Sigmoid colon (tissue), 7 donors: ENCODE data around the gene ADAMTSL1. TPM values are rescaled to one million over a fixed set of nuclear protein-coding genes. Genes with fewer than 3 reads are reported as not detected.

Source experiments
- DNase-seq: peaks from one replicate; pipeline ENCODE4 v3.0.0-alpha.2; 2019
- H3K27ac ChIP-seq, 4 donors: fragments of 200-600 bp; sonication (generic); one replicate each; pipeline ENCODE4 v1.5.1; 2016 to 2019; ENCODE audit warnings: mild to moderate bottlenecking in 1 of 4
- H3K27me3 ChIP-seq, 3 donors: fragments of 200-600 bp; sonication (generic); one replicate each; pipeline ENCODE4 v1.5.1; 2019; ENCODE audit warnings: mild to moderate bottlenecking in 1 of 3
- H3K36me3 ChIP-seq, 4 donors: fragments of 200-600 bp; sonication (generic); one replicate each; pipeline ENCODE4 v1.5.1; 2016 to 2019
- H3K4me1 ChIP-seq, 4 donors: fragments of 200-600 bp; sonication (generic); one replicate each; pipeline ENCODE4 v1.5.1; 2017 to 2019
- H3K4me3 ChIP-seq, 4 donors: fragments of 200-600 bp; sonication (generic); one replicate each; pipeline ENCODE4 v1.5.1; 2017 to 2019; ENCODE audit warnings: mild to moderate bottlenecking in 2 of 4, moderate library complexity in 1 of 4
- H3K9me3 ChIP-seq, 4 donors: fragments of 200-600 bp in 3 of 4; sonication (generic) in 3 of 4; one replicate each; pipeline versions ENCODE4 v1.5.1 to v1.6.1; 2013 to 2019
- EP300 ChIP-seq, 4 donors: sonication (generic); formaldehyde crosslinking; IDR thresholded peaks; one replicate each; pipeline ENCODE4 v1.6.1; 2017; ENCODE audit warnings: antibody characterized with exemption in 4 of 4
- POLR2A ChIP-seq, 2 donors: fragments of 450-650 bp; IDR thresholded peaks; one replicate each; pipeline ENCODE4 v1.6.1; 2016; ENCODE audit warnings: antibody characterized with exemption in 2 of 2, mild to moderate bottlenecking in 2 of 2, moderate library complexity in 2 of 2
- POLR2AphosphoS5 ChIP-seq, 4 donors: sonication (generic); formaldehyde crosslinking; IDR thresholded peaks; one replicate each; pipeline ENCODE4 v1.6.1; 2017; ENCODE audit warnings: antibody characterized with exemption in 4 of 4
- WGBS, 2 donors: extraction: QIAGEN DNeasy Blood & Tissue Kit; methylation state at CpG; one replicate each; pipeline ENCODE4 v1.1.7; 2013; 5-methylcytosine and 5-hydroxymethylcytosine counted together
- intact Hi-C: fragments of 100-400 bp; cut with DNase I; formaldehyde crosslinking; loops from one replicate; pipeline ENCODE4 v1.15.1; 2023
- polyA plus RNA-seq, 3 donors: library from polyadenylated mRNA; stranded (reverse); fragments of 200-250 nt; gene quantifications; one replicate each; pipeline ENCODE4 v1.2.3, GENCODE V29; 2013
- total RNA-seq, 4 donors: library from RNA; depleted of rRNA; stranded (reverse); fragments of >200 nt; gene quantifications; one replicate each; pipeline ENCODE4 v1.1.0, GENCODE V29; 2016
- TF ChIP-seq, protein P1 (sequence below), 4 experiments: fragments of 450-650 bp in 3 of 4; fragments of 200-600 bp in 1 of 4; IDR thresholded peaks; one replicate each; pipeline ENCODE4 v1.5.1; 2016 to 2019; ENCODE audit warnings: antibody characterized with exemption in 4 of 4, mild to moderate bottlenecking in 3 of 4, moderate library complexity in 2 of 4
- donor health status: healthy with polysubstance abuse.
- donor health status: Bipolar disorder and iron deficiency.
- donor health status: healthy.

The ADAMTSL1 gene
- total and polyA plus RNA-seq, 7 donors = 1.4 to 13.6 (median 6.5) TPM

DNA sequence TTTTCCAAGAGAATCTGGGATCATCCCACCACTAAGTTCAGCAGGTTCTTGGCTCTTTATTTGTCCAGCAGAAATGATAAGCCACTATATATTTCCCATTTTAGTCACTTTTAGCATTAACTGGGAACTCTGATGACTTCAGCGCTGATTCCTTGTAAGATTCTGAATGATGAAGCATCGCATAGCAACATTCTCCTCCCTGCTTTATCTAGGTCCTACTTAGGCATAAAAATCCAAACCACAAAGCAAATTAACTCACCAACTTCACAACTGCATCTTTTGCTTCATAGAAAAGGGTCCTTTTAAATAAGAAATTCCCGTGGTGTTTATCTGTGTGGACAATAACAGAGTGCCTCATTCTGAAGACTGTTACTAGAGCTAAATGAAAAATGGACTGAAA, 355.1 kb downstream of the ADAMTSL1 start:
- intact Hi-C loops = no loop called here
- TF ChIP-seq POLR2A (IDR thresholded peaks at IDR 0.05) (no peak), EP300 (IDR thresholded peaks at IDR 0.05) (no peak), POLR2AphosphoS5 (IDR thresholded peaks at IDR 0.05) (no peak)
- TF ChIP-seq, protein P1, sequence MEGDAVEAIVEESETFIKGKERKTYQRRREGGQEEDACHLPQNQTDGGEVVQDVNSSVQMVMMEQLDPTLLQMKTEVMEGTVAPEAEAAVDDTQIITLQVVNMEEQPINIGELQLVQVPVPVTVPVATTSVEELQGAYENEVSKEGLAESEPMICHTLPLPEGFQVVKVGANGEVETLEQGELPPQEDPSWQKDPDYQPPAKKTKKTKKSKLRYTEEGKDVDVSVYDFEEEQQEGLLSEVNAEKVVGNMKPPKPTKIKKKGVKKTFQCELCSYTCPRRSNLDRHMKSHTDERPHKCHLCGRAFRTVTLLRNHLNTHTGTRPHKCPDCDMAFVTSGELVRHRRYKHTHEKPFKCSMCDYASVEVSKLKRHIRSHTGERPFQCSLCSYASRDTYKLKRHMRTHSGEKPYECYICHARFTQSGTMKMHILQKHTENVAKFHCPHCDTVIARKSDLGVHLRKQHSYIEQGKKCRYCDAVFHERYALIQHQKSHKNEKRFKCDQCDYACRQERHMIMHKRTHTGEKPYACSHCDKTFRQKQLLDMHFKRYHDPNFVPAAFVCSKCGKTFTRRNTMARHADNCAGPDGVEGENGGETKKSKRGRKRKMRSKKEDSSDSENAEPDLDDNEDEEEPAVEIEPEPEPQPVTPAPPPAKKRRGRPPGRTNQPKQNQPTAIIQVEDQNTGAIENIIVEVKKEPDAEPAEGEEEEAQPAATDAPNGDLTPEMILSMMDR (IDR thresholded peaks at IDR 0.05) = no peak
- WGBS, 2 donors = 94 to 95% methylated on average over 3 of the region's 3 CpGs

DNA sequence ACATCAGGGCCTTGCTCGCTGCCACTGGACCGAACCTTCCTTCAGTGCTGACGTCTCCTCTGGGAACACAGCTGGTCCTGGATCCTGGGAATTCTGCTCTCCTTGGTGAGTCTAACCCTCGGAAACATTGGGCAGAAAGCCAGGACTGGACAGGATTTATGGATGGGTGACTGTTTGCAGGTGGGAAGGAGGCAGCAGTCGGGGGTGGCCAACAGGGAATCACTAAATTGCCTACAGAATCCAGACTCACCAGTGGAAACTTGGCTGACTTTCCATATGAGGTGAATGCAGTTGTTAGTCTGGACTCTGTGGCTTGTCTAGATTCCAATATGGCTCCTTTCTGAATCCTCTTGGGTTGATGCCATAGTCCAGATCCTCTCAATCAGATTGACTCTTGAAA, 355.9 kb downstream of the ADAMTSL1 start:
- Histone ChIP-seq H3K27ac (no peak overlapping the region), H3K4me1 (peaks cover 0 to 7% (median 2%) of the 10 kb centered on the region in 4 donors), H3K9me3 (no peaks in the 10 kb centered on the region), H3K36me3 (no peaks in the 10 kb centered on the region), H3K4me3 (no peak overlapping the region), H3K27me3 (no peaks in the 10 kb centered on the region)
- peak; percentile 67 for DNase-seq
- WGBS, 2 donors = 67 to 77% methylated on average over 5 of the region's 5 CpGs
- intact Hi-C loops = loop anchor here (10.0 kb wide), 1 partner anchor 175 kb away; no protein-coding TSS in a partner anchor
- TF ChIP-seq, protein P1 (IDR thresholded peaks at IDR 0.05) = no peak
- TF ChIP-seq POLR2A (IDR thresholded peaks at IDR 0.05) (no peak), EP300 (IDR thresholded peaks at IDR 0.05) (no peak), POLR2AphosphoS5 (IDR thresholded peaks at IDR 0.05) (no peak)

More for the DNA sequence above, 355.1 kb downstream of the ADAMTSL1 start:
- Histone ChIP-seq H3K27me3 (no peaks in the 10 kb centered on the region), H3K27ac (no peak overlapping the region), H3K36me3 (no peaks in the 10 kb centered on the region), H3K4me3 (no peak overlapping the region), H3K9me3 (no peaks in the 10 kb centered on the region), H3K4me1 (peaks cover 0 to 9% (median 3%) of the 10 kb centered on the region in 4 donors)
- DNase-seq = no peak

DNA sequence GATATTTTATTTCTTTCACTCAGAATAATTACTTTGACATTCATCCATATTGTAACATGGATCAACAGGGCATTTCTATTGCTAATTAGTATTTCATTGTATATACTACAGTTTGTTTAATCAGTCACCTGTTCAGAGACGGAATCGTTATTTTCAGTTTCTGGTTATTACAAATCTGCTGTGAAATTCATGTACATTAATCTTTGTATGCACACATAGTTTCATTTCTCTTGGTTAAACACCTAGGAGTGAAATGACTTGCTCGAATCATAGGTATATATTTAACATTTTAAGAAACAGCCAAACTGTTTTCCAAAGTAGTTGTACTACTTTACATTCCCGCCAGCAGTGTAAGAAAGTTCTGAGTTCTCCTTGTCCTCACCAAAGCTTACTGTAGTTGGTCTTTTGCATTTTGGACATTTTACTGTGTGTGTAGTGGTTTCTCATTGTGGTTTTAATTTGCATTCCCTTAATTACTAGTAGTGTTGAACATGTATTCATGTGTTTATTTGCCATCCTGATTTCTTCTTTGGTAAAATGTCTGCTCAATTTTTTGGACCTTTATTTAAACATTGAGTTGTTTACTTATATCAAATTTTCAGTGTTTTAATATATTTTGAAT, 360.9 kb downstream of the ADAMTSL1 start:
- H3K27me3 ChIP-seq = no peaks in the 10 kb centered on the region
- H3K4me1 ChIP-seq = no peaks in the 10 kb centered on the region
- TF ChIP-seq POLR2AphosphoS5 (IDR thresholded peaks at IDR 0.05) (no peak), POLR2A (IDR thresholded peaks at IDR 0.05) (no peak), EP300 (IDR thresholded peaks at IDR 0.05) (no peak)
- TF ChIP-seq, protein P1 (IDR thresholded peaks at IDR 0.05) = no peak
- no peak for DNase-seq
- 87 to 91% methylated on average over 4 of the region's 4 CpGs for WGBS, 2 donors
- no peaks in the 10 kb centered on the region for H3K36me3 ChIP-seq
- no peak overlapping the region for H3K27ac ChIP-seq
- no peak overlapping the region for H3K4me3 ChIP-seq
- intact Hi-C loops = loop anchor here (10.0 kb wide), 1 partner anchor 180 kb away; no protein-coding TSS in a partner anchor
- H3K9me3 ChIP-seq = no peaks in the 10 kb centered on the region

DNA sequence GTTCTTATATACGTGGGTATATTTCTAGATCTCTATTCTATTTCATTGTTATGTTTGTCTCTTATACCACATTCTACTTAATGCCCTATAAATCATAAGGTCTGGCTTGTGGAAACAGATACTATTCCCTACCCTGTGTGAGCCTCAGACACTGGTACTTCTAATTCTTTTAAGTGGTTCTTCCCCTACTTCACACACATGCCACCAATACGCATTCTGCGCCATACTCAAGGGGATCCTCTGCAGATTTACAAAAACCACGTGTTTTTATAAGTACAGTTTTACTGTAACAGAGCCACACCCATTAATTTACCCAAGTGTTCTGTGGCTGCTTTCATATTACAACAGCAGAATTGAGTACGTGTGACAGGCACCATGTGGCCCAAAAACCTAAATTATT, 363.4 kb downstream of the ADAMTSL1 start:
- Histone ChIP-seq H3K4me1 (no peaks in the 10 kb centered on the region), H3K36me3 (no peaks in the 10 kb centered on the region), H3K9me3 (no peaks in the 10 kb centered on the region), H3K27me3 (no peaks in the 10 kb centered on the region), H3K27ac (no peak overlapping the region), H3K4me3 (no peak overlapping the region)
- TF ChIP-seq POLR2AphosphoS5 (IDR thresholded peaks at IDR 0.05) = no peak
- TF ChIP-seq POLR2A (IDR thresholded peaks at IDR 0.05) = no peak
- no peak for TF ChIP-seq EP300 (IDR thresholded peaks at IDR 0.05)
- TF ChIP-seq, protein P1 (IDR thresholded peaks at IDR 0.05) = no peak
- 69 to 71% methylated on average over 5 of the region's 5 CpGs for WGBS, 2 donors
- no peak for DNase-seq
- intact Hi-C loops = loop anchor here (10.0 kb wide), 1 partner anchor 183 kb away; no protein-coding TSS in a partner anchor
